Esophagus squamous epithelium (tissue), 5 donors: ENCODE measurements around the gene WNT5A. TPM values are rescaled to one million over a fixed set of nuclear protein-coding genes. Genes with fewer than 3 reads are reported as not detected.

Experiments used
- DNase-seq: peaks from one replicate; lab custom pipeline; 2025; lab: John Stamatoyannopoulos, UW
- H3K27ac ChIP-seq, 4 donors: fragments of 200-600 bp; sonication (generic); one replicate each; pipeline ENCODE4 v1.5.1; 2016 to 2019; ENCODE audit warnings: mild to moderate bottlenecking in 1 of 4
- H3K27me3 ChIP-seq, 4 donors: fragments of 200-600 bp; sonication (generic); 1 replicate in 3 of 4; 2 replicates in 1 of 4; pipeline versions ENCODE4 v1.5.1 to v1.6.0; 2017 to 2021; ENCODE audit warnings: antibody characterized with exemption in 1 of 4
- H3K36me3 ChIP-seq, 3 donors: fragments of 200-600 bp; sonication (generic); one replicate each; pipeline ENCODE4 v1.5.1; 2016 to 2019
- H3K4me1 ChIP-seq, 3 donors: fragments of 200-600 bp; sonication (generic); one replicate each; pipeline ENCODE4 v1.5.1; 2017 to 2019
- H3K4me3 ChIP-seq, 4 donors: fragments of 200-600 bp; sonication (generic); 1 replicate in 3 of 4; 2 replicates in 1 of 4; pipeline ENCODE4 v1.5.1; 2016 to 2019; ENCODE audit warnings: mild to moderate bottlenecking in 2 of 4, moderate library complexity in 1 of 4
- H3K9me3 ChIP-seq, 3 donors: fragments of 200-600 bp; sonication (generic); one replicate each; pipeline ENCODE4 v1.5.1; 2016 to 2019
- POLR2A ChIP-seq, 4 donors: fragments of 450-650 bp; IDR thresholded peaks; one replicate each; pipeline ENCODE4 v1.6.1; 2017; ENCODE audit warnings: antibody characterized with exemption in 4 of 4, mild to moderate bottlenecking in 4 of 4, moderate library complexity in 3 of 4
- WGBS, 2 donors: methylation state at CpG; one replicate each; pipeline ENCODE4 v1.1.5; 2018; 5-methylcytosine and 5-hydroxymethylcytosine counted together
- intact Hi-C: fragments of 100-400 bp; cut with DNase I; formaldehyde crosslinking; loops from one replicate; pipeline ENCODE4 v1.15.0; 2022
- total RNA-seq, 4 donors: library from RNA; depleted of rRNA; stranded (reverse); fragments of >200 nt; gene quantifications; one replicate each; pipeline ENCODE4 v1.1.0, GENCODE V29; 2016
- TF ChIP-seq, protein P1 (sequence below), 6 experiments: fragments of 450-650 bp in 4 of 6; fragments of 200-600 bp in 2 of 6; sonication (generic) in 2 of 6; IDR thresholded peaks; one replicate each; pipeline ENCODE4 v1.5.1; 2016 to 2019; ENCODE audit warnings: antibody characterized with exemption in 6 of 6, mild to moderate bottlenecking in 4 of 6, moderate library complexity in 4 of 6
- donor health status: DM: yes; HTN: yes; CAD: no.

The WNT5A gene
- total RNA-seq, 4 donors from 2014 or later = 15.8 to 90.4 (median 30.7) TPM

DNA sequence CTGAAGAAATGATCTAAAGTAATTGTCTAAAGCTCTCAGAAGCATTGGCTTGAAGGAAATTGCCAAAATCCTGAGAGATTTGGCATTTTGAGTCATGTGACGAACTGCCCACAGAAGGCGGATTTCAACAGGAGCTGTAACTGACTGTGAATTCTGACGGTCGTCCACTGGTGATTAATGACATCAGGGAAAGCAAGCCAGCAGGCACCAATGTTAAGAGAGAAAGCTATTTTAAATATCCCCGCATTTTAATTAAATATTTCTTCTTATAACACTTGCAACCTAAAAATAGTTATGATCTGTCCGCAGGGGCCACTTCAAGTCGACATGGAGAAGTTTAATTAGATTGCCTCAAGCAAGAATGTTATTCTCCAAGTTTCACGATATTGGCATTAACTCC is 51.6 kb downstream of the WNT5A start:
- TF ChIP-seq, protein P1, sequence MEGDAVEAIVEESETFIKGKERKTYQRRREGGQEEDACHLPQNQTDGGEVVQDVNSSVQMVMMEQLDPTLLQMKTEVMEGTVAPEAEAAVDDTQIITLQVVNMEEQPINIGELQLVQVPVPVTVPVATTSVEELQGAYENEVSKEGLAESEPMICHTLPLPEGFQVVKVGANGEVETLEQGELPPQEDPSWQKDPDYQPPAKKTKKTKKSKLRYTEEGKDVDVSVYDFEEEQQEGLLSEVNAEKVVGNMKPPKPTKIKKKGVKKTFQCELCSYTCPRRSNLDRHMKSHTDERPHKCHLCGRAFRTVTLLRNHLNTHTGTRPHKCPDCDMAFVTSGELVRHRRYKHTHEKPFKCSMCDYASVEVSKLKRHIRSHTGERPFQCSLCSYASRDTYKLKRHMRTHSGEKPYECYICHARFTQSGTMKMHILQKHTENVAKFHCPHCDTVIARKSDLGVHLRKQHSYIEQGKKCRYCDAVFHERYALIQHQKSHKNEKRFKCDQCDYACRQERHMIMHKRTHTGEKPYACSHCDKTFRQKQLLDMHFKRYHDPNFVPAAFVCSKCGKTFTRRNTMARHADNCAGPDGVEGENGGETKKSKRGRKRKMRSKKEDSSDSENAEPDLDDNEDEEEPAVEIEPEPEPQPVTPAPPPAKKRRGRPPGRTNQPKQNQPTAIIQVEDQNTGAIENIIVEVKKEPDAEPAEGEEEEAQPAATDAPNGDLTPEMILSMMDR (IDR thresholded peaks at IDR 0.05) = no peak
- TF ChIP-seq POLR2A (IDR thresholded peaks at IDR 0.05) = no peak
- no peaks in the 10 kb centered on the region for H3K27me3 ChIP-seq
- intact Hi-C loops = no loop called here
- no peaks in the 10 kb centered on the region for H3K4me1 ChIP-seq
- no peaks in the 10 kb centered on the region for H3K9me3 ChIP-seq
- WGBS, 2 donors = 58 to 65% methylated on average over 8 of the region's 8 CpGs
- no peak overlapping the region for H3K4me3 ChIP-seq
- no peak overlapping the region for H3K27ac ChIP-seq
- no peak for DNase-seq
- H3K36me3 ChIP-seq = no peaks in the 10 kb centered on the region

DNA sequence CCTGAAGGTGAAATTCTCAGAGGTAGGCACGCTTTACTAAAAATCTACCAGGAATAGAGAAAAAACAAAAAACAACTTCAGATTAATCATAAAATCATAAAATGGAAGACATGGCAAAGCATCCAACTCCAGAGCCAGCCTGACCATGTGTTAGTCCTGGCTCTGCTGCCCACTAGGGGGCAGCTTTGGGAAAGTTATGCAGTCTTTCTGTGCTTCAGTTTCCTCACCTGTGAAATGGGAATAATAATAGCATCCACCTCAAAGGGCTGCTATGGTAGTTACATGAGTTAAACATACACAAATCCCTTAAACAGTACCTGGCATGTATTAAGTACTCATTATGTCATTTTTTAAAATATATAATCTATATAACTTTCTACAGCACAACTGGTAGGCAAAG is 52.3 kb downstream of the WNT5A start:
- no peak for DNase-seq
- WGBS, 2 donors = 31 to 79% methylated on average over 1 of the region's 1 CpG

DNA sequence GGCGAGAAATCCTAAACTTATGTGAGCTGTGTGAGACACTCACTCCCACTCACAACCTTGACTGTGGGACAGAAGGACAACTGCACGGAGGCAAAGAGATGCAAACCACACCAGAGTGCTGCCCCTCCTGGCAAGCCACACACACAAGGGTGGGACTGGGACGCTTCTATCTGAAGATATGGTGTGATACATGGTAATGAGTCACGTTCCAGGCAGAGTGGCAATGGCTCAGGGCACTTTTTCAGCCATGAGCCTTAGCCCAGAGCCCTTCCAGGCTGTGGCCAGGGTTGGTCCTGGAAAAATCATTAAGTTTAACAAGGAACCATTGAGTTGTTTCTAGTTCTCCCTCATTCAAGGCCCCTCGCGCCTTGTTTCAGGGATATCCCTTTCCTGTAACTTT is 56.1 kb downstream of the WNT5A start:
- Histone ChIP-seq H3K27me3 (no peaks in the 10 kb centered on the region), H3K27ac (no peak overlapping the region), H3K4me3 (no peak overlapping the region), H3K4me1 (no peaks in the 10 kb centered on the region), H3K36me3 (no peaks in the 10 kb centered on the region), H3K9me3 (no peaks in the 10 kb centered on the region)
- TF ChIP-seq, protein P1 (IDR thresholded peaks at IDR 0.05) = no peak
- TF ChIP-seq POLR2A (IDR thresholded peaks at IDR 0.05) = no peak
- intact Hi-C loops = no loop called here
- 91 to 92% methylated on average over 4 to 6 of the region's 6 CpGs for WGBS, 2 donors
- DNase-seq = no peak

More for the DNA sequence above, 52.3 kb downstream of the WNT5A start:
- Histone ChIP-seq H3K4me3 (no peak overlapping the region), H3K4me1 (no peaks in the 10 kb centered on the region), H3K27ac (no peak overlapping the region), H3K9me3 (no peaks in the 10 kb centered on the region), H3K36me3 (no peaks in the 10 kb centered on the region), H3K27me3 (no peaks in the 10 kb centered on the region)
- intact Hi-C loops = no loop called here
- no peak for TF ChIP-seq POLR2A (IDR thresholded peaks at IDR 0.05)
- TF ChIP-seq, protein P1 (IDR thresholded peaks at IDR 0.05) = peak in 5 of 6 experiments; percentile 20 to 56 (median 30)

DNA sequence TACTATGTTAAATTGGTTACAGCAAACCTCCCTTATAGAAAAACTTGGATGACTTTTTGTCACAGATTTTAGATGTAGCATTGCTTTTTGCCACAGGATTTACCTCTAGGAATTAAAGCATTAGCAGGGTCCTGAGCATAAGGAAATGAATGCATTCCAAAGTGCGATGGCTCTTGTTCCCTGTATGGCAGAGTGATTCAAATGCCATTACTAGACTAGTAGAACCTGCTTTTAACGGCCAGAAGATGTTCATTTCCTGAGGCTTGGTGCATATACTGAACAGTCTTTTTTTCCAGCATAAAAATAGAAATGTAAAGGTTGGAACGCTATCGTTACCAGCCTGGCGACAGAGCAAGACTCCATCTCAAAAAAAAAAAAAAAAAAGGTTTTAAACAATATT is 59.4 kb downstream of the WNT5A start:
- WGBS, 2 donors = 62 to 74% methylated on average over 4 to 5 of the region's 5 CpGs
- TF ChIP-seq, protein P1 (IDR thresholded peaks at IDR 0.05) = no peak
- no peak for TF ChIP-seq POLR2A (IDR thresholded peaks at IDR 0.05)
- Histone ChIP-seq H3K27ac (no peak overlapping the region), H3K36me3 (no peaks in the 10 kb centered on the region), H3K4me3 (no peak overlapping the region), H3K9me3 (no peaks in the 10 kb centered on the region), H3K27me3 (no peaks in the 10 kb centered on the region), H3K4me1 (no peaks in the 10 kb centered on the region)
- intact Hi-C loops = no loop called here
- DNase-seq = no peak

DNA sequence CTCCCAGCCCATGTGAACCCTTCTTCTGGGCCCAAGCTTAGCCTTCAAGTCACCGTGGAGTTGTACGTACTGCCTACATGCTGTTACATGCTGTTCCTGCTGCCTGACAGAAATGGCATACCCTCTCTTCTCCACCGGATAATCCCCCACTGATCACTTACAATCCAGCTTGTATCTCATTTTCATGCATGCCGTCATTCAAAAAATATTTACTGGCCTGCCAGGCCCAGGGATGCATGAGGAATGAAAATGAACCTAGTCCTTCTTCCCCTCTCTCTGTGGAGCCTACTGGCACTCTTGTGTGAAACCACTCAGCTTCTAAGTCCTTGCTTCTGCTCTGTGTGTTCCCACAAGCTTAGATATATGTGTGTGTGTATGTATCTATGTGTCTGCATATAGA is 60.6 kb downstream of the WNT5A start:
- Histone ChIP-seq H3K36me3 (no peaks in the 10 kb centered on the region), H3K27me3 (no peaks in the 10 kb centered on the region), H3K4me3 (no peak overlapping the region), H3K27ac (no peak overlapping the region), H3K9me3 (no peaks in the 10 kb centered on the region), H3K4me1 (no peaks in the 10 kb centered on the region)
- no peak for TF ChIP-seq POLR2A (IDR thresholded peaks at IDR 0.05)
- TF ChIP-seq, protein P1 (IDR thresholded peaks at IDR 0.05) = no peak
- 77 to 78% methylated on average over 4 of the region's 4 CpGs for WGBS, 2 donors
- intact Hi-C loops = no loop called here
- no peak for DNase-seq
